Endometrial microvascular endothelial cells (primary cell): ENCODE results near the gene EFTUD2. TPM values are rescaled to one million over a fixed set of nuclear protein-coding genes. Genes with fewer than 3 reads are reported as not detected.

Experiments
- in situ Hi-C: cut with HindIII; loops from 2 replicates; pipeline ENCODE4 v1.10.0; 2017; ENCODE audit warnings: low sequenced_read_pairs, low pct_unique_long_range_greater_than_20kb; ENCODE audit errors: inconsistent ontology term
- total RNA-seq: library from RNA; depleted of rRNA; stranded (reverse); fragments of >200 nt; gene quantifications from one replicate; pipeline ENCODE4 v1.2.3, GENCODE V29; 2015; ENCODE audit errors: inconsistent ontology term

EFTUD2 gene
- total RNA-seq, 1 donor from 2014 or later: 122 TPM

GRCh38 chr17:44864831-44865230, 34.4 kb downstream of the EFTUD2 start:
- in situ Hi-C loops: no loop called here

GRCh38 chr17:44863061-44863918, 36.0 kb downstream of the EFTUD2 start:
- in situ Hi-C loops: no loop called here

GRCh38 chr17:44862278-44862914, 36.8 kb downstream of the EFTUD2 start:
- in situ Hi-C loops: no loop called here

- in situ Hi-C loops: no loop called here
Measured at GRCh38 chr17:44859701-44860100, 39.5 kb downstream of the EFTUD2 start.

- in situ Hi-C loops: no loop called here
Measured at GRCh38 chr17:44854192-44854591, 45.1 kb downstream of the EFTUD2 start.

GRCh38 chr17:44850612-44851011, 48.6 kb downstream of the EFTUD2 start:
- in situ Hi-C loops: no loop called here

GRCh38 chr17:44850025-44850424, 49.2 kb downstream of the EFTUD2 start:
- in situ Hi-C loops: no loop called here

- in situ Hi-C loops: no loop called here
Measured at GRCh38 chr17:44848961-44849489, 50.2 kb downstream of the EFTUD2 start.

GRCh38 chr17:44848257-44848795, 50.9 kb downstream of the EFTUD2 start:
- in situ Hi-C loops: no loop called here

GRCh38 chr17:44847586-44847985, 51.7 kb downstream of the EFTUD2 start, which contains the start of gene HIGD1B:
Gene HIGD1B (plus strand): TSS chr17:44847883. CDS start chr17:44848153, 270 bp downstream.
- in situ Hi-C loops: no loop called here

GRCh38 chr17:44846206-44846605, 53.0 kb downstream of the EFTUD2 start:
- in situ Hi-C loops: no loop called here

GRCh38 chr17:44844390-44844830, 54.8 kb downstream of the EFTUD2 start:
- in situ Hi-C loops: no loop called here

GRCh38 chr17:44842748-44843147, 56.5 kb downstream of the EFTUD2 start:
- in situ Hi-C loops: no loop called here

- in situ Hi-C loops: no loop called here
Measured at GRCh38 chr17:44840936-44841335, 58.3 kb downstream of the EFTUD2 start.

GRCh38 chr17:44840274-44840673, 59.0 kb downstream of the EFTUD2 start:
- in situ Hi-C loops: no loop called here

GRCh38 chr17:44837196-44837595, 62.0 kb downstream of the EFTUD2 start:
- in situ Hi-C loops: no loop called here

GRCh38 chr17:44832805-44833204, 66.4 kb downstream of the EFTUD2 start:
- in situ Hi-C loops: no loop called here

- in situ Hi-C loops: no loop called here
Measured at GRCh38 chr17:44831371-44831770, 67.9 kb downstream of the EFTUD2 start.

- in situ Hi-C loops: no loop called here
Measured at GRCh38 chr17:44830359-44831288, 68.6 kb downstream of the EFTUD2 start.
